Caco-2 (cell line): Measurements from ENCODE around the gene EGFL8. TPM values are rescaled to one million over a fixed set of nuclear protein-coding genes. Genes with fewer than 3 reads are reported as not detected.

Experiments used
- BruUV-seq: library from RNA; stranded (reverse); fragments of 400-500 nt; replicated peaks from 2 replicates; lab custom pipeline; 2021; lab: Mats Ljungman, UMichigan
- CTCF ChIA-PET: fragments of 300-600 bp; sonication (Branson Sonifier 250); formaldehyde crosslinking; loops from one replicate; lab custom pipeline; 2022; ENCODE audit warnings: antibody characterized with exemption; lab: Charles Lee
- POLR2A ChIA-PET: fragments of 300-600 bp; sonication (Branson Sonifier 250); formaldehyde crosslinking; loops from one replicate; lab custom pipeline; 2022; ENCODE audit warnings: antibody characterized with exemption; lab: Charles Lee
- DNase-seq, 2 experiments: peaks; one replicate each; pipeline versions ENCODE4 v3.0.0 to v3.0.0-alpha.2; 2020 to 2022
- H3K27me3 ChIP-seq: replicated peaks from 2 replicates; pipeline ENCODE4 v1.6.0; 2011; ENCODE audit warnings: low read length; ENCODE audit not compliant: control insufficient read depth, insufficient read depth
- H3K36me3 ChIP-seq: 2 replicates; pipeline ENCODE4 v1.5.1; 2011; ENCODE audit warnings: low read length; ENCODE audit not compliant: control insufficient read depth, insufficient read depth
- H3K4me1 ChIP-seq: fragments of 250-450 bp; sonication (Bioruptor Pico); 2 replicates; pipeline ENCODE4 v1.5.1; 2020; ENCODE audit warnings: mild to moderate bottlenecking
- H3K4me3 ChIP-seq: 2 replicates; pipeline ENCODE4 v1.5.1; 2011; ENCODE audit warnings: low read depth, mild to moderate bottlenecking, control low read depth, low read length
- H3K9me3 ChIP-seq: fragments of 250-450 bp; sonication (Bioruptor Pico); 2 replicates; pipeline ENCODE4 v1.5.1; 2020; ENCODE audit warnings: mild to moderate bottlenecking, moderate library complexity
- H3K27ac Mint-ChIP-seq: one replicate; pipeline ENCODE4 v1.8.0; 2022; ENCODE audit warnings: mixed read lengths; ENCODE audit not compliant: unreplicated experiment
- H3K27me3 Mint-ChIP-seq: one replicate; pipeline ENCODE4 v1.8.0; 2022; ENCODE audit warnings: mixed read lengths; ENCODE audit not compliant: insufficient read depth, unreplicated experiment
- H3K36me3 Mint-ChIP-seq: one replicate; pipeline ENCODE4 v1.8.0; 2022; ENCODE audit warnings: mild to moderate bottlenecking, mixed read lengths; ENCODE audit not compliant: insufficient read depth, unreplicated experiment
- H3K4me1 Mint-ChIP-seq: one replicate; pipeline ENCODE4 v1.8.0; 2022; ENCODE audit warnings: low read depth, mixed read lengths; ENCODE audit not compliant: unreplicated experiment
- H3K4me3 Mint-ChIP-seq: one replicate; pipeline ENCODE4 v1.8.0; 2022; ENCODE audit warnings: mild to moderate bottlenecking, moderate library complexity, mixed read lengths; ENCODE audit not compliant: unreplicated experiment
- H3K9me3 Mint-ChIP-seq: one replicate; pipeline ENCODE4 v1.8.0; 2022; ENCODE audit warnings: mixed read lengths; ENCODE audit not compliant: unreplicated experiment
- intact Hi-C: fragments of 100-400 bp; cut with micrococcal nuclease; formaldehyde crosslinking; loops from one replicate; pipeline ENCODE4 v1.10.0; 2022; ENCODE audit not compliant: unreplicated experiment
- total RNA-seq: library from RNA; stranded (reverse); gene quantifications from 2 replicates; pipeline ENCODE4 v1.2.3, GENCODE V29; 2022
- TF ChIP-seq, protein P1 (sequence below), 2 experiments: fragments of 200-600 bp in 1 of 2; IDR thresholded peaks; 1 replicate in 1 of 2; 2 replicates in 1 of 2; pipeline versions ENCODE4 v1.5.1 to v1.8.0; 2011 to 2022; ENCODE audit warnings: antibody characterized with exemption in 1 of 2, control low read depth in 1 of 2, inconsistent platforms in 1 of 2, low read depth in 1 of 2, low read length in 1 of 2, mild to moderate bottlenecking in 1 of 2, moderate library complexity in 1 of 2; ENCODE audit not compliant: insufficient read depth in 1 of 2, severe bottlenecking in 1 of 2, unreplicated experiment in 1 of 2

Gene EGFL8
- total RNA-seq, 1 experiment from 2014 or later, result 45.0 TPM

DNA sequence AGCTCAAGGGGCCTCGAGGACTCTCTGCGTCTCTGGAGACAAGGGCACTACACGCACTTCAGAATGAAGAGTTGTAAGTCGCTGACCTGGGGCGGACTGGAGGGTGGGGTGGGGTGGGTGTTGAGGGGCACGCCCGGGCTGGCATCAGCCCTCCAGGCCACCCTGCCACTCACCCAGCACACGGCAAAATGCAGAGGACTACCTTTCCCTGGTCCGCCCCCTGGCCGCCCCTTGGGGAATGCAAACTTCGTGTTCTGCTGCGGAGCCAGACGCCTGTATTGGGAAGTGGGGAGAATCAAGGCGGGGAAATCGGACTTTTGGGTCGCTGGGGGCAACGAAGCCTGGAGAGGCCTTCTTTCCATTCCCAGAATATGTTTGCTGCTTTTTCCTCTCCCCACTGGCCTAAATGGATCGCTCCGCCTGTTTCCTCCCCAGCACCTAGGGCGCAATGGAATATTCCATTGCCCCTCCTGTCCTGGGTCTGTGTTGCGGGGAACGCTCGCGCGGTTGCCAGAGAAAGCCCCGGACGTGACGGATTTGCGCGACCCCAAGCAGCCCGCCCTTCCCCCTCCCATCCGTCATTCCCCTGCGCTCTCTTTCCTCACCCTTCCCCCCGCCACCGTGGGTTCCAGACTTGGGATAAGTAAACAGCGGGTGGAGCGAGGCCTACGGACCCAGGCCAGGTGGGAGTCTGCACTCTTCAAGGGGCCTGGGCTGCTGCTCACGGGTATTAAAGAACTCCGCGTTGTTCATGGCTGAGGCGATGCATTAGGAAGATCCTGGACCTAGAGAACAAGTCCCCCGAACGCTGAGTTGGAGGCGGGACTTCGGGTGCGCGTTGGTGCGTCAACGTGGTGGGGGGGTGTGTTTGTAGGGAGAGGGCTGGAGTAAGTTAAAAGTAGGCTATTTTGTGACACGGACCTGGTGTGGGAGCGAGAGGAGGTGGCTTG is 10.6 kb upstream of the EGFL8 start, which contains the start of gene PPT2:
Gene PPT2, plus strand, starts transcription at position 578 of the 950 bp plus-strand sequence. CDS start 454 bp downstream, outside the sequence.
- peak within 1 kb of the TSS; percentile 90 for H3K4me3 ChIP-seq
- CTCF ChIA-PET, result interaction anchor here (0.6 to 1.6 kb wide), 11 partner anchors 9 to 113 kb away, joined by 3 to 11 read pairs (median 4); partner anchors contain the start of genes ATF6B, EGFL8 and FKBPL
- peak within 1 kb of the TSS; percentile 96 for H3K27ac Mint-ChIP-seq
- POLR2A ChIA-PET, result interaction anchor here (0.5 to 1.5 kb wide), 5 partner anchors 15 to 818 kb away, joined by 3 to 13 read pairs (median 5); partner anchors contain the start of gene FKBPL
- TSS peak; percentile 41 for BruUV-seq
- H3K4me1 Mint-ChIP-seq, result peaks cover 18% of the 10 kb centered on the region
- peak within 1 kb of the TSS; percentile 86 for H3K4me3 Mint-ChIP-seq
- H3K36me3 Mint-ChIP-seq, result peaks cover 47% of the 10 kb centered on the region
- peaks cover 24% of the 10 kb centered on the region for H3K4me1 ChIP-seq
- H3K27me3 Mint-ChIP-seq, result no peaks in the 10 kb centered on the region
- H3K36me3 ChIP-seq, result peaks cover 6% of the 10 kb centered on the region
- intact Hi-C loops, result loop anchor here (1.0 kb wide), 6 partner anchors 14 to 93 kb away; partner anchors contain the start of genes FKBPL and RNF5
- H3K9me3 ChIP-seq, result no peaks in the 10 kb centered on the region
- DNase-seq, result peak; percentile 86 to 88
- H3K9me3 Mint-ChIP-seq, result no peaks in the 10 kb centered on the region
- H3K27me3 ChIP-seq, result no peaks in the 10 kb centered on the region
- TF ChIP-seq, protein P1, sequence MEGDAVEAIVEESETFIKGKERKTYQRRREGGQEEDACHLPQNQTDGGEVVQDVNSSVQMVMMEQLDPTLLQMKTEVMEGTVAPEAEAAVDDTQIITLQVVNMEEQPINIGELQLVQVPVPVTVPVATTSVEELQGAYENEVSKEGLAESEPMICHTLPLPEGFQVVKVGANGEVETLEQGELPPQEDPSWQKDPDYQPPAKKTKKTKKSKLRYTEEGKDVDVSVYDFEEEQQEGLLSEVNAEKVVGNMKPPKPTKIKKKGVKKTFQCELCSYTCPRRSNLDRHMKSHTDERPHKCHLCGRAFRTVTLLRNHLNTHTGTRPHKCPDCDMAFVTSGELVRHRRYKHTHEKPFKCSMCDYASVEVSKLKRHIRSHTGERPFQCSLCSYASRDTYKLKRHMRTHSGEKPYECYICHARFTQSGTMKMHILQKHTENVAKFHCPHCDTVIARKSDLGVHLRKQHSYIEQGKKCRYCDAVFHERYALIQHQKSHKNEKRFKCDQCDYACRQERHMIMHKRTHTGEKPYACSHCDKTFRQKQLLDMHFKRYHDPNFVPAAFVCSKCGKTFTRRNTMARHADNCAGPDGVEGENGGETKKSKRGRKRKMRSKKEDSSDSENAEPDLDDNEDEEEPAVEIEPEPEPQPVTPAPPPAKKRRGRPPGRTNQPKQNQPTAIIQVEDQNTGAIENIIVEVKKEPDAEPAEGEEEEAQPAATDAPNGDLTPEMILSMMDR (IDR thresholded peaks at IDR 0.05; ENCODE audit: insufficient read depth in 1 of 2, low read depth in 1 of 2, low read length in 1 of 2, severe bottlenecking in 1 of 2, unreplicated experiment in 1 of 2), result peak; percentile 43 to 45

DNA sequence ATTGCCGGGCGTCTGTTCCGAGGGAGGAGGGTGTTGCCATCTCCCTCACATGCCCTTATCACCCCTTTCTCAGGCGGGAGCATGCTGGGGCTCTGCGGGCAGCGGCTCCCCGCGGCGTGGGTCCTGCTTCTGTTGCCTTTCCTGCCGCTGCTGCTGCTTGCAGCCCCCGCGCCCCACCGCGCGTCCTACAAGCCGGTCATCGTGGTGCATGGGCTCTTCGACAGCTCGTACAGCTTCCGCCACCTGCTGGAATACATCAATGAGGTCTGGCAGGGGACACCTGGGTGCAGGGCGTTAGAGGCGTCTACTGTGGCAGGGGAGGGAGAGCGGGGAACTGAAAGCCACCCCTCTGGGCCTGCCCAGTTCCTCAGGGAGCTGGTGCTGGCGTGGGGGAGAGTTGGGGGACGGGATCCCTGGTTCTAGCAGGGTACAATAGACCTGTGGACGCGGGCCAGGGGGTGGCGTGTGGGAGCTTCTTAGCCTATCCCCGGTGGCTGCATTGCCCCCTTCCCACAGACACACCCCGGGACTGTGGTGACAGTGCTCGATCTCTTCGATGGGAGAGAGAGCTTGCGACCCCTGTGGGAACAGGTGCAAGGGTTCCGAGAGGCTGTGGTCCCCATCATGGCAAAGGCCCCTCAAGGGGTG is 9.8 kb upstream of the EGFL8 start:
- no peaks in the 10 kb centered on the region for H3K27me3 ChIP-seq
- DNase-seq, result peak; percentile 83
- H3K27ac Mint-ChIP-seq, result peak overlapping the region; percentile 96
- ChIA-PET POLR2A (interaction anchor here (0.5 kb wide), 1 partner anchor 16 kb away, joined by 3 read pairs; no protein-coding TSS in a partner anchor), CTCF (interaction anchor here (0.8 to 1.1 kb wide), 5 partner anchors 10 to 114 kb away, joined by 3 to 11 read pairs (median 3); partner anchors contain the start of genes ATF6B and EGFL8)
- no peaks in the 10 kb centered on the region for H3K27me3 Mint-ChIP-seq
- peaks cover 19% of the 10 kb centered on the region for H3K4me1 Mint-ChIP-seq
- no peaks in the 10 kb centered on the region for H3K9me3 Mint-ChIP-seq
- no peaks in the 10 kb centered on the region for H3K9me3 ChIP-seq
- peak overlapping the region; percentile 90 for H3K4me3 ChIP-seq
- H3K4me3 Mint-ChIP-seq, result peak overlapping the region; percentile 86
- H3K4me1 ChIP-seq, result peaks cover 24% of the 10 kb centered on the region
- H3K36me3 ChIP-seq, result peaks cover 6% of the 10 kb centered on the region
- intact Hi-C loops, result loop anchor here (1.0 kb wide), 5 partner anchors 14 to 93 kb away; partner anchors contain the start of gene RNF5
- TF ChIP-seq, protein P1 (IDR thresholded peaks at IDR 0.05; ENCODE audit: insufficient read depth in 1 of 2, low read depth in 1 of 2, low read length in 1 of 2, severe bottlenecking in 1 of 2, unreplicated experiment in 1 of 2), result peak; percentile 71 to 80
- H3K36me3 Mint-ChIP-seq, result peaks cover 55% of the 10 kb centered on the region
- no TSS peak for BruUV-seq

- Mint-ChIP-seq H3K36me3 (peaks cover 70% of the 10 kb centered on the region), H3K4me1 (peaks cover 19% of the 10 kb centered on the region), H3K27me3 (no peaks in the 10 kb centered on the region), H3K4me3 (no peak overlapping the region), H3K27ac (no peak overlapping the region), H3K9me3 (no peaks in the 10 kb centered on the region)
- H3K36me3 ChIP-seq, result peaks cover 7% of the 10 kb centered on the region
- TF ChIP-seq, protein P1 (IDR thresholded peaks at IDR 0.05; ENCODE audit: insufficient read depth in 1 of 2, low read depth in 1 of 2, low read length in 1 of 2, severe bottlenecking in 1 of 2, unreplicated experiment in 1 of 2), result no peak
- no peak for DNase-seq
- H3K27me3 ChIP-seq, result no peaks in the 10 kb centered on the region
- POLR2A ChIA-PET, result no interaction called here
- peaks cover 24% of the 10 kb centered on the region for H3K4me1 ChIP-seq
- no TSS peak for BruUV-seq
- intact Hi-C loops, result no loop called here
- CTCF ChIA-PET, result no interaction called here
- H3K4me3 ChIP-seq, result no peak overlapping the region
- no peaks in the 10 kb centered on the region for H3K9me3 ChIP-seq
Observed at GRCh38 chr6:32156891-32157290, 7.5 kb upstream of the EGFL8 start.
